GM06990 (cell line): ENCODE results near the gene PLXDC2.
"Not testable (repeated sequence)": the region's sequence is repeated elsewhere in the genome, so short reads cannot be mapped to it uniquely, and the experiment has no call there.

Experiments used
- DNase-seq: peaks from one replicate; pipeline ENCODE4 v3.0.0-alpha.2; 2011; ENCODE audit not compliant: insufficient read length; ENCODE audit errors: extremely low read depth
- H3K27me3 ChIP-seq: replicated peaks from 2 replicates; pipeline ENCODE4 v1.6.0; 2011; ENCODE audit warnings: low read length; ENCODE audit not compliant: control insufficient read depth, insufficient read depth
- H3K36me3 ChIP-seq: 2 replicates; pipeline ENCODE4 v1.5.1; 2011; ENCODE audit warnings: low read length; ENCODE audit not compliant: control insufficient read depth, insufficient read depth
- H3K4me3 ChIP-seq: replicated peaks from 2 replicates; pipeline ENCODE4 v1.5.1; 2011; ENCODE audit warnings: low read depth, mild to moderate bottlenecking, control low read depth, low read length
- CTCF ChIP-seq: IDR thresholded peaks from 2 replicates; pipeline ENCODE4 v1.5.1; 2011; ENCODE audit warnings: low read length, control low read depth, mild to moderate bottlenecking, inconsistent platforms; ENCODE audit not compliant: insufficient read depth, poor library complexity, severe bottlenecking

The PLXDC2 gene

GRCh38 chr10:20202337-20202736 lies 386.1 kb downstream of the PLXDC2 start:
- no peak for DNase-seq
- H3K4me3 ChIP-seq: no peak overlapping the region
- TF ChIP-seq CTCF: no peak

GRCh38 chr10:20207653-20208052 lies 391.4 kb downstream of the PLXDC2 start:
- H3K27me3 ChIP-seq: no peaks in the 10 kb centered on the region
- H3K4me3 ChIP-seq: no peak overlapping the region
- no peak for DNase-seq
- no peak for TF ChIP-seq CTCF
- no peaks in the 10 kb centered on the region for H3K36me3 ChIP-seq

More at GRCh38 chr10:20202337-20202736, 386.1 kb downstream of the PLXDC2 start:
- no peaks in the 10 kb centered on the region for H3K27me3 ChIP-seq
- H3K36me3 ChIP-seq: no peaks in the 10 kb centered on the region

GRCh38 chr10:20209098-20209497 lies 392.9 kb downstream of the PLXDC2 start:
- not testable (repeated sequence) for H3K27me3 ChIP-seq, H3K36me3 ChIP-seq, DNase-seq, H3K4me3 ChIP-seq

GRCh38 chr10:20215547-20216152 lies 399.4 kb downstream of the PLXDC2 start:
- no peak overlapping the region for H3K4me3 ChIP-seq
- H3K36me3 ChIP-seq: no peaks in the 10 kb centered on the region
- no peak for DNase-seq
- no peak for TF ChIP-seq CTCF
- no peaks in the 10 kb centered on the region for H3K27me3 ChIP-seq

- no peaks in the 10 kb centered on the region for H3K36me3 ChIP-seq
- no peaks in the 10 kb centered on the region for H3K27me3 ChIP-seq
- no peak overlapping the region for H3K4me3 ChIP-seq
- no peak for TF ChIP-seq CTCF
- DNase-seq: no peak
Measured at GRCh38 chr10:20221356-20221755, 405.1 kb downstream of the PLXDC2 start.

- Histone ChIP-seq H3K4me3 (no peak overlapping the region), H3K27me3 (no peaks in the 10 kb centered on the region), H3K36me3 (no peaks in the 10 kb centered on the region)
- TF ChIP-seq CTCF: no peak
- DNase-seq: no peak
Measured at GRCh38 chr10:20228729-20229128, 412.5 kb downstream of the PLXDC2 start.
